Glutamatergic neuron (in vitro differentiated cells): ENCODE data around the gene TNNC1. TPM values are rescaled to one million over a fixed set of nuclear protein-coding genes. Genes with fewer than 3 reads are reported as not detected.

ENCODE experiments used
- DNase-seq: peaks from one replicate; pipeline ENCODE4 v3.0.0; 2022
- H3K27ac Mint-ChIP-seq: one replicate; pipeline ENCODE4 v1.8.0; 2020; ENCODE audit warnings: mild to moderate bottlenecking, mixed read lengths, inconsistent platforms; ENCODE audit not compliant: unreplicated experiment
- H3K27me3 Mint-ChIP-seq: one replicate; pipeline ENCODE4 v1.8.0; 2020; ENCODE audit warnings: mild to moderate bottlenecking, moderate library complexity, mixed read lengths, inconsistent platforms; ENCODE audit not compliant: unreplicated experiment
- H3K36me3 Mint-ChIP-seq: one replicate; pipeline ENCODE4 v1.8.0; 2020; ENCODE audit warnings: mild to moderate bottlenecking, mixed read lengths, inconsistent platforms; ENCODE audit not compliant: unreplicated experiment
- H3K4me1 Mint-ChIP-seq: one replicate; pipeline ENCODE4 v1.8.0; 2020; ENCODE audit warnings: mild to moderate bottlenecking, low read depth, mixed read lengths, inconsistent platforms; ENCODE audit not compliant: unreplicated experiment
- H3K4me3 Mint-ChIP-seq: one replicate; pipeline ENCODE4 v1.8.0; 2020; ENCODE audit warnings: mild to moderate bottlenecking, mixed read lengths, inconsistent platforms; ENCODE audit not compliant: unreplicated experiment
- H3K9me3 Mint-ChIP-seq: one replicate; pipeline ENCODE4 v1.8.0; 2020; ENCODE audit warnings: mild to moderate bottlenecking, moderate library complexity, mixed read lengths, inconsistent platforms; ENCODE audit not compliant: unreplicated experiment
- total RNA-seq: library from RNA; stranded (reverse); fragmentation: NEBNext Ultra II Directional; extraction: Animal tissue kit (Norgen Biotek cat#: 25700); gene quantifications from one replicate; pipeline ENCODE4 v1.2.1, GENCODE V29; 2021; ENCODE audit not compliant: unreplicated experiment
- TF ChIP-seq, protein P1 (sequence below): fragments of 200-600 bp; sonication (generic); IDR thresholded peaks from one replicate; pipeline ENCODE4 v1.5.0; 2021; ENCODE audit not compliant: partially characterized antibody, unreplicated experiment

Gene TNNC1
- total RNA-seq, 1 donor from 2014 or later = 2.7 TPM

DNA sequence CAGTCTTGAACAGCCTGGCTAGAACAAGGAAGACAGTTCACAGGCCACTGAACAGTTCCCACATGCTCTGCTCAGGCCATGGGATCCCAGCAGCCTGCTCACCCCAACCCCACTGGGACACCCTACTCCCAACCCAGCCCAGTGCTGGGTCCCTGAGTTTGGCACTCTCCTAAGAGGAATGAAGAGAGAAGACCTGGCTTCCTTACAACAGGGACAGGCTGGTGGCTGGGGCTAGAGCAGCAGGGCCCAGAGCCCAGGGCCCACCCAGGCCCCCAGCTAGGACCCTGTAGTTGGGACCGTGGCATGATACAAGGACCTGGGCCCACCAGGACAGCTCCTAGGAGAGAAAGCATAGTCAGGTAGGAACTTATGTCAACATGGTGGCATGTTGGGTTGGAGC is 52.3 kb downstream of the TNNC1 start:
- DNase-seq = no peak
- Mint-ChIP-seq H3K4me3 (no peak overlapping the region), H3K9me3 (peaks cover 2% of the 10 kb centered on the region), H3K27me3 (peaks cover 4% of the 10 kb centered on the region), H3K36me3 (no peaks in the 10 kb centered on the region), H3K27ac (no peak overlapping the region), H3K4me1 (no peaks in the 10 kb centered on the region)
- TF ChIP-seq, protein P1, sequence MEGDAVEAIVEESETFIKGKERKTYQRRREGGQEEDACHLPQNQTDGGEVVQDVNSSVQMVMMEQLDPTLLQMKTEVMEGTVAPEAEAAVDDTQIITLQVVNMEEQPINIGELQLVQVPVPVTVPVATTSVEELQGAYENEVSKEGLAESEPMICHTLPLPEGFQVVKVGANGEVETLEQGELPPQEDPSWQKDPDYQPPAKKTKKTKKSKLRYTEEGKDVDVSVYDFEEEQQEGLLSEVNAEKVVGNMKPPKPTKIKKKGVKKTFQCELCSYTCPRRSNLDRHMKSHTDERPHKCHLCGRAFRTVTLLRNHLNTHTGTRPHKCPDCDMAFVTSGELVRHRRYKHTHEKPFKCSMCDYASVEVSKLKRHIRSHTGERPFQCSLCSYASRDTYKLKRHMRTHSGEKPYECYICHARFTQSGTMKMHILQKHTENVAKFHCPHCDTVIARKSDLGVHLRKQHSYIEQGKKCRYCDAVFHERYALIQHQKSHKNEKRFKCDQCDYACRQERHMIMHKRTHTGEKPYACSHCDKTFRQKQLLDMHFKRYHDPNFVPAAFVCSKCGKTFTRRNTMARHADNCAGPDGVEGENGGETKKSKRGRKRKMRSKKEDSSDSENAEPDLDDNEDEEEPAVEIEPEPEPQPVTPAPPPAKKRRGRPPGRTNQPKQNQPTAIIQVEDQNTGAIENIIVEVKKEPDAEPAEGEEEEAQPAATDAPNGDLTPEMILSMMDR = no peak

Other genes starting within 250 kb of the TNNC1 start
- 0.37 TPM for gene TLR9, start 228.4 kb downstream of the TNNC1 start, total RNA-seq
- gene TWF2, start 214.9 kb downstream of the TNNC1 start, total RNA-seq = 45.5 TPM
- 7.8 TPM for gene PPM1M, start 208.3 kb downstream of the TNNC1 start, total RNA-seq
- gene WDR82, start 175.4 kb downstream of the TNNC1 start, total RNA-seq = 118 TPM
- gene GLYCTK, start 166.2 kb downstream of the TNNC1 start, total RNA-seq = 7.5 TPM
- gene DNAH1, start 137.7 kb downstream of the TNNC1 start, total RNA-seq = 8.9 TPM
- 130 TPM for gene BAP1, start 44.0 kb downstream of the TNNC1 start, total RNA-seq
- gene PHF7, start 43.4 kb downstream of the TNNC1 start, total RNA-seq = 8.9 TPM
- gene SEMA3G, start 8.9 kb downstream of the TNNC1 start, total RNA-seq = 0.59 TPM
- gene NISCH, start 1.6 kb upstream of the TNNC1 start, total RNA-seq = 280 TPM
- 6.3 TPM for gene STAB1, start 41.3 kb upstream of the TNNC1 start, total RNA-seq
- 308 TPM for gene NT5DC2, start 79.8 kb upstream of the TNNC1 start, total RNA-seq
- 13.7 TPM for gene UQCC5, start 82.6 kb upstream of the TNNC1 start, total RNA-seq
- gene PBRM1, start 231.9 kb upstream of the TNNC1 start, total RNA-seq = 192 TPM
- 75.2 TPM for gene GNL3, start 232.0 kb upstream of the TNNC1 start, total RNA-seq